Activated naive CD4-positive, alpha-beta T cell treated with anti-CD3 and anti-CD28 coated beads, Interleukin-2, amount 50 U/mL, for 24 hours (primary cell): ENCODE results near the gene EDEM1.

ENCODE experiments used
- H3K27ac Mint-ChIP-seq: one replicate; pipeline ENCODE4 v1.8.0; 2021; ENCODE audit warnings: mild to moderate bottlenecking, mixed read lengths
- H3K27me3 Mint-ChIP-seq: one replicate; pipeline ENCODE4 v1.8.0; 2021; ENCODE audit warnings: mixed read lengths
- H3K36me3 Mint-ChIP-seq: one replicate; pipeline ENCODE4 v1.8.0; 2021; ENCODE audit warnings: mixed read lengths
- H3K4me1 Mint-ChIP-seq: one replicate; pipeline ENCODE4 v1.8.0; 2021; ENCODE audit warnings: mixed read lengths
- H3K4me3 Mint-ChIP-seq: one replicate; pipeline ENCODE4 v1.8.0; 2021; ENCODE audit warnings: mild to moderate bottlenecking, mixed read lengths
- H3K9me3 Mint-ChIP-seq: one replicate; pipeline ENCODE4 v1.8.0; 2021; ENCODE audit warnings: mixed read lengths

The EDEM1 gene

DNA sequence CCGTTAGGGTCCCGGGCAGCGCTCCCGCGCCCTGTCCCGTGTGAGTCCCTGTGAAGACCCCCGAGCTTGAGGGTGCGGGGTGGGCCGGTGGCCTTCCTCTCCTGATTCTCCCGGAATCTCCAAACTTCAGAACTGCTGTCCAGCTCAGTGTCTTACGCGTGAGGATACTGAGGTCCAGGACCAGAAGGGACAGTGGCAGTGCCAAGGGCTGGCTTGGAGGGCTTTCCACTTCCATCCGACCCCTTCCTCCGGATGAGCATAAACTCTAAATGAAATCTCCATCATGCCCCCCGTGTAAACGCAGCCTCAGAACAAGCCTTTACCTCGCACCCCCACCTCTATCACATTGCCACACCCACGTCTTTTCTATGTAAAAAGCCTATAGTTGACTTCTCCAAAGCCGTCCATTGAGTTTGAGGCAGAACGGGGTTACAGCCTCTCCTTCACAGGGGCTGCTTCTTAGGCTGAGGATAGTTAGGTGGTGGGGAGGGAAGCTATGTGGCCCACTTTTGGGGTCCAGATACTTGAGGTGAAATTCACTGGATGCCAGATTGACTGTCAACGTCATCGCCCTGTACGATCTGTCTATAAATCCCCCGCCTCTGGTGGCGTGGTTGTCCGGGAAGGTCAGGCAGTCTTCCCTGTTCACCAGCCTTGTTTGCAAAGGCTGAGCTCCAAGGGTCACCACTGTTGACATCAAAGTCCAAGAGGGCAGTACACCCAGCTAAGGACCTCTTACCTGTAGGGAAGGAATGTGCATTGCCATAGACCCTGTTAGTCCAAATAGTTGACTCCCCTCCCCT lies 1.1 kb downstream of the EDEM1 start:
- peaks cover 43% of the 10 kb centered on the region for H3K4me1 Mint-ChIP-seq
- peak overlapping the region; percentile 96 for H3K4me3 Mint-ChIP-seq
- H3K27me3 Mint-ChIP-seq: no peaks in the 10 kb centered on the region
- no peaks in the 10 kb centered on the region for H3K9me3 Mint-ChIP-seq
- H3K27ac Mint-ChIP-seq: peak overlapping the region; percentile 99
- peaks cover 18% of the 10 kb centered on the region for H3K36me3 Mint-ChIP-seq

DNA sequence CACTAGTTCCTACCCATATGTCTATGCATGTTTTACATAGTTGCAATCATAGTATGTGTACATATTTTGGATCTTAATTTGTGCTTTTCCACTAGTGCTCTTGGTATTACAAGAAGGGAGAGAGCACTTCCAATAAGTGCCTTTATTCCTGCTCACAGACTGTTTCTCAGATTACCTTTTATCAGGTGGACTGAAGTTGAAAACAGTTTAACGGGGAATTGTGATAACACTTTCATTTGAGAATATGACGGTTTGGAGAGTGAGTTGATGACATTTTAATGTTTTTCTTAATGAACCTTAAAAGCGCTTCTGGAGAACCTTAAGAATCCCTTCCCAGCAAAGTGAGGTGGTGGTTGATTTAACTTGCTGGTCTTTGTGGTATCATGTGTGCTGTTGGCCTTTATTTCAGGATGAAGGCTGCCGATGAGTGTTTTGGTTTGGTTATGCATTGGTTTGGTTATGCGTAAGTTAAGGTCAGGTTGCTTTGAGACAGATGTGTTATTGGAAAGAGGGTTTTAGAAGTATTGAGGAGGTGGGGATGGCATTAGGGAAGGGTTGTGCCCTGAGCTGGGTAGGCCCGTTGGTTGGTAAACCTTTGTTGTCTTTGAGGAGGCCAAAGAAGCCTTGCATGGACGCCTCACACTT lies 2.8 kb downstream of the EDEM1 start:
- Mint-ChIP-seq H3K36me3 (peaks cover 26% of the 10 kb centered on the region), H3K4me1 (peaks cover 59% of the 10 kb centered on the region), H3K4me3 (peak overlapping the region; percentile 96), H3K27ac (peak overlapping the region; percentile 98), H3K27me3 (no peaks in the 10 kb centered on the region), H3K9me3 (no peaks in the 10 kb centered on the region)

DNA sequence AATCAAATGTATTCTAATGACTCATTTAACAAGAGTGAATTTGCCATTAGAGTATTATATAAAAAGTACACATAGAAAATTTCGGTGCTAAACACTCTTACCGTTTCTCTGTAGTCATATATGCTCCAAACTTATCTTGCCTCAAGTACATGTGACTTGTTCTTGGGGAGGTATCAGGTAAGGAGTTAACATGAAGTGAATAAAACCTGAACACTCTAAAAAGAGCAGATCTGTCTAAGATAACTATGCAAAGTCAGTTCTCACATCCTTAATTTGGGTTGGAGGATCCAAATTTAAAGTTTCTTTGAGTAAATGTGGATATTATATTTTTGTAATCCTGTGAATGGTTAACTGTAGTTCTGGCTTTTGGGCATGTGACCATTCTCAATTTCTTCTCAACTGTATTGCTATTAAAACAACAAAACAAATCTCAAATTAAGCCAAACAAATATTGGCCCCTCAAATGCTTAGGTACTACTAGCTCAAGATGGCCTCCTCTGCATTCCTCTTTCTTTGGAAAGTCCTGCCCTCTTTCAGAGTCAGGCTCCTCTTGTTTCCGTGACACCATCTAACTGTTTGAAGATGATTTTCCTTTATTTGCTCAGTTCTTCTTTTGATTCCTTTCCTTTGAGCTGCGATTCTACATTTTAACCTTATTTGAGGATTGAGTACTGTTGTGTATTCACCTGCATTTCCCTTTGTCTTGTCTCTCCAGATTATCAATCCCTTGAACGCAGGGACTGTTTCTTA lies 4.2 kb downstream of the EDEM1 start:
- H3K4me3 Mint-ChIP-seq: peak overlapping the region; percentile 86
- no peaks in the 10 kb centered on the region for H3K9me3 Mint-ChIP-seq
- H3K27ac Mint-ChIP-seq: peak overlapping the region; percentile 98
- H3K27me3 Mint-ChIP-seq: no peaks in the 10 kb centered on the region
- peaks cover 64% of the 10 kb centered on the region for H3K4me1 Mint-ChIP-seq
- peaks cover 28% of the 10 kb centered on the region for H3K36me3 Mint-ChIP-seq

DNA sequence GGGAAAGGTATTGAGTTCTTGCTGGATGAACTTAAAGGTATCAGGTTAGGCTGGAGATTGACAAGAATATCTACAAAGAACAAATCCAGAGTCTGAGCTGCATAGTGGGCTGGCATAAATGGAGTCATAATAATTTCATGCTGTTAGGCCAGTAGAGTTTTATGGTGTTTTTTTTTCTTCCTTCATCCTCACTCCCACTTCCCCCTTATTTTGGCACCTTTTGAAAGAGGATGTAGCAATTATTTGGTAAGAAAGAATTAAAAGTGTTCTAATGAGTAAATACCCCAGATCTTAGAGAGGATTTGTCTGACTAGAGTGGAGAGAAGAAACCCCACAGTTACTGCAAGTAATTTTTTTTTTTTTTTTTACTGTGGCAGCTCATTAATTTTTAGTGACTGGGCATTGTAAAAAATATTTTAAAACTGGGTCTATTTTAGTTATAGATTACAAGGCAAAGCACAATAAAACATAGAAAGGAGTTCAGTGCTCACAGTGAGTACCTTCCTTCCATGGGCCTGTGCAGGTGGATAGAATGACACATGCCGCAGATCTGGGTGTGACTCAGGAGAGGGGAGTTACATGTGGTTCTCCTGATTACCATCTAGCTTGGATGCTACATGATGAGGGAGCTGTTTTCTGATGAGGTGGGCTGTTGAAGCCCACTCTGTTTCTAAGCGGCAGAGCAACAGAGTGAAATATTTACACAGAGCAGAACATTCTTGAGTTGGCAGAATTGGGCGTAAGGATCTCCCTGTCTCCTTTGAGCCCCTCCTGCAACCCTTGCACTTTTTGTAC lies 5.3 kb downstream of the EDEM1 start:
- Mint-ChIP-seq H3K27me3 (no peaks in the 10 kb centered on the region), H3K36me3 (peaks cover 37% of the 10 kb centered on the region), H3K4me3 (peak overlapping the region; percentile 86), H3K4me1 (peaks cover 69% of the 10 kb centered on the region), H3K9me3 (no peaks in the 10 kb centered on the region), H3K27ac (peak overlapping the region; percentile 98)

DNA sequence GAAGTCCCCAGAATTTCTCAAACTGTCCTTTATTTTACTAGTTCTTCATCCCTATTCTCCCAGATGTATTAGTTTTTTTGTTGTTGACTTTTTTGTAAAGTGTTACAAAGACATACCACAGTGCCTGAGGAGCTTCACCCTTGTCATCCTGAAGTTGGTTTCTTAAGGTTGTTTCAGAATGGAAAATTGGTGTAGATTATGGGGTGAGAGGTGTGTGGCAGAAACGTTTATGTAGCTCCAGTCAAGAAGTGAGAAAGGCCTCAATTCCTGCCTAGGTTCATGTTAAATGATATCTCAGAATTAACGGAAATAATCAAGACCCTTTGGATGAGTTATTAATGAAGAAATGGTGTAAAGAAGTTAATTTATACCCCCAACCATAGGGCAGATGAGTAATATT lies 6.8 kb downstream of the EDEM1 start:
- Mint-ChIP-seq H3K27me3 (no peaks in the 10 kb centered on the region), H3K27ac (peak overlapping the region; percentile 94), H3K4me1 (peaks cover 85% of the 10 kb centered on the region), H3K9me3 (no peaks in the 10 kb centered on the region), H3K4me3 (peak overlapping the region; percentile 75), H3K36me3 (peaks cover 43% of the 10 kb centered on the region)

DNA sequence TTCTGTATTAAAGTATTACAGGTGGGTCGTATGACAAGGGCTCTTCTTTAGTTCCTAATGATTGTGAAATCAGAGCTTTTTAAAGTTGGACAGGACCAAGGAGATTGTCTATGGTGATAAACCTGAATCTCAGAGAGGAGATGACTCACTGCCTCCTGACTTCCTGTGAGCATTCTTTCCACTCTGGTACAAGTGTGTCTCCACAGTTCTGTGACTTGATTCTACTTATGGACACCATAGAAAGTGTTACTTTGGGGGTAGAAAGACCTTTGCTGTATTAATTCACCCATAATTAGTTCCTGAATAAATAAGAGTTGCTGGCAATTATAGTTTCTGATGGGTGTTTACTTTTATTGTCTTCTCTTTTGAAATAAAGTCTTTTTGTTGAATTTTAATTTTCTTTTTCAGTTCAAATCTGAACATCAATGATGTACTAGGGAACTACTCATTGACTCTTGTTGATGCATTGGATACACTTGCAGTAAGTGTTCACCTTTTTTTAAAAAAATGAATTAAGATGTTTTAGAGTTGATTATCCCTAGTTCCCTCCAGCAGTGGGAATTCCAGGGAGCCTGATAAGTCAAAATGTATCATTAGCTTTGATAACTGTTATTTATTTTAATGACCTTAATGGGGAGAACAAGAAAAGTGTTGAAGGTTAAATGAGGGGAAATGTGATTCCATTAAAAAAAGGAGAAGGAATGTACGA lies 7.4 kb downstream of the EDEM1 start:
- Mint-ChIP-seq H3K9me3 (no peaks in the 10 kb centered on the region), H3K36me3 (peaks cover 43% of the 10 kb centered on the region), H3K4me3 (peak overlapping the region; percentile 75), H3K27me3 (no peaks in the 10 kb centered on the region), H3K27ac (peak overlapping the region; percentile 94), H3K4me1 (peaks cover 89% of the 10 kb centered on the region)

DNA sequence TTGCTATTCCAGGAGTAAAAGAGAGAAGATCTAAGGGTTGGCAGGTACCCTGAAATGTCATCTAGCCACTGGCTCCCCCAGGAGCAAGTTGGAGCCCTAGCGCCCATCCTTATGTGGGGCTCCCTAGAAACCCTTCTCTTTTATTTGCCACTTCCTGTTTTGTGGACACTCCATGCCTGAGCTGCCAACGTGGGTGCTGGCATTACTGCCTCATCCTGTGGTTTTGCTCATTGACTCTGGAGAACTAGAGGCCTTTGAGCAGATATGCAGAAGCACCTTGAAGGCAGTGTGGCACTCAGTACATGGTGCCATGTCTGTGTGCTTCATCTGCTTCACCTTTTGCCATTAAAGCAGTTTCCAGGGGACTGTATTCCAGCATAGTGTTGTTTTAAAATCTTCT lies 8.1 kb downstream of the EDEM1 start:
- peaks cover 88% of the 10 kb centered on the region for H3K4me1 Mint-ChIP-seq
- no peaks in the 10 kb centered on the region for H3K9me3 Mint-ChIP-seq
- H3K36me3 Mint-ChIP-seq: peaks cover 41% of the 10 kb centered on the region
- no peaks in the 10 kb centered on the region for H3K27me3 Mint-ChIP-seq
- peak overlapping the region; percentile 75 for H3K4me3 Mint-ChIP-seq
- peak overlapping the region; percentile 94 for H3K27ac Mint-ChIP-seq

DNA sequence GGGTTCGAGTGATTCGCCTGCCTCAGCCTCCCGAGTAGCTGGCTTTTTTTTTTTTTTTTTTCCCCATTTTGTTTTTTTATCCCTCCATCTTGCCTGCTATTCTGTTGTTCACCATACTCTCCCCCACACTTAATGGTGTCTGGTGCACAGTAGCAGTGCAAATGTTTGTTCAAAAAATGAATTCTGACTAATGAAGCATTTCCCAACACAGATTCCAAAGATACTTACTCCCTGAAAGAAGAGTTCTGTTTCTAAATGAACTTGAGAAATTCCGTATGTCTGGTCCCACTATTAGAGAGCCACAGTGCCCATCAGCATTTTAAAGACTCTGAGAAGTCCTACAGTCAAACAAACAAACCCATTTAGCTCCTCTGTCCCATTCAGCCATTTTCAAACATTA lies 9.5 kb downstream of the EDEM1 start:
- Mint-ChIP-seq H3K9me3 (no peaks in the 10 kb centered on the region), H3K27ac (peak overlapping the region; percentile 94), H3K4me1 (peaks cover 87% of the 10 kb centered on the region), H3K36me3 (peaks cover 39% of the 10 kb centered on the region), H3K4me3 (peak overlapping the region; percentile 67), H3K27me3 (no peaks in the 10 kb centered on the region)

DNA sequence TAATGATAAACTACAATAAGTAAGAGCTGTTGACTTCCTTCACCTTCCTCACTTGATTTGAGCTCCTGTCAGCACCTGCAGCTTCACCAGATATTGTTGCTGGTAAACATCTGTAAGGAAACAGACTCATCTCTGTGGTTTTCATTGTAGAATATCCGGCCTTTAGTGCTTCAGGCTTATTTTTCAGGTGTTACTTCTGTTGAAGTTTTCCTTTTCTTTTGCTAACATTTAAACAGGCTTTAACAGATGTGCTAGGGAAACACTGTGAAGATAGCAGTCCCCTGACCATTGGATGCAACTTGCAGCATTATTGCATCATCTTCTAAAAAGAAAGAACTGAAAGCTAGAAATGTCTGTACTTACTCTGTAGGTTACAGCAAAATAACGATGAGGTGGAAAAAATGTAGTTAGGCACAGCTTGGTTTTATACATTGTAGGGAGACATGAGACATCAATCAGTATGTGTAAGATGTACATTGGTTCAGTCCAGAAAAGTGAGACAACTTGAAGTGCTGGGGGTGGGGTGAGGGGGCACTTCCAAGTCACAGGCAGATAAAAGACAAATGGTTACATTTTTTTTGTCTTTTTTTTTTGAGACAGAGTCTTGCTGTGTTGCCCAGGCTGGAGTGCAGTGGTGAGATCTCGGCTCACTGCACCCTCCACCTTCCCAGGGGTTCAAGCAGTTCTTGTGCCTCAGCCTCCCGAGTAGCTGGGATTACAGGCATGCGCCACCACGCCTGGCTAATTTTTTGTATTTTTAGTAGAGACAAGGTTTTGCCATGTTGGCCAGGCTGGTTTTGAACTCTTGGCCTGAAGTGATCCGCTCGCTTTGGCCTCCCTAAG lies 10.2 kb downstream of the EDEM1 start:
- H3K27me3 Mint-ChIP-seq: no peaks in the 10 kb centered on the region
- peaks cover 33% of the 10 kb centered on the region for H3K36me3 Mint-ChIP-seq
- peak overlapping the region; percentile 94 for H3K27ac Mint-ChIP-seq
- peaks cover 83% of the 10 kb centered on the region for H3K4me1 Mint-ChIP-seq
- H3K9me3 Mint-ChIP-seq: no peaks in the 10 kb centered on the region
- H3K4me3 Mint-ChIP-seq: peak overlapping the region; percentile 67

DNA sequence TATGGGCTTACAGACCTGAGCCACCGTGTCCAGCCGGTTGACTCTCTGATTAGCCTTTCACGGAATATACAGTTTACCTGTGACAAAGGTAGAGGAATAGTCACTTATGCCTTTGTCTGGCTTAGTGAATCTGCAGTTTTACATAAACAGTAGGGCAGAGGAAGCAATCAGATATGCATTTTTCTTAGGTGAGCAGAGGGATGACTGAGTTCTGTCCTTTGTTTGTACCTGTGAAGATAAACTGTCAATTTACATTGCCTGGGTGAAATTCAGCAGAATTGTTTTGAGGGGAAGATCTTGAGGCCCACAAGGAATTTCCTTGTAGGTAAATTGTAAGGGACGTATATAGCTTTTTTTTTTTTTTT lies 10.8 kb downstream of the EDEM1 start:
- Mint-ChIP-seq H3K4me1 (peaks cover 78% of the 10 kb centered on the region), H3K27ac (peak overlapping the region; percentile 94), H3K36me3 (peaks cover 31% of the 10 kb centered on the region), H3K27me3 (no peaks in the 10 kb centered on the region), H3K9me3 (no peaks in the 10 kb centered on the region), H3K4me3 (peak overlapping the region; percentile 63)

DNA sequence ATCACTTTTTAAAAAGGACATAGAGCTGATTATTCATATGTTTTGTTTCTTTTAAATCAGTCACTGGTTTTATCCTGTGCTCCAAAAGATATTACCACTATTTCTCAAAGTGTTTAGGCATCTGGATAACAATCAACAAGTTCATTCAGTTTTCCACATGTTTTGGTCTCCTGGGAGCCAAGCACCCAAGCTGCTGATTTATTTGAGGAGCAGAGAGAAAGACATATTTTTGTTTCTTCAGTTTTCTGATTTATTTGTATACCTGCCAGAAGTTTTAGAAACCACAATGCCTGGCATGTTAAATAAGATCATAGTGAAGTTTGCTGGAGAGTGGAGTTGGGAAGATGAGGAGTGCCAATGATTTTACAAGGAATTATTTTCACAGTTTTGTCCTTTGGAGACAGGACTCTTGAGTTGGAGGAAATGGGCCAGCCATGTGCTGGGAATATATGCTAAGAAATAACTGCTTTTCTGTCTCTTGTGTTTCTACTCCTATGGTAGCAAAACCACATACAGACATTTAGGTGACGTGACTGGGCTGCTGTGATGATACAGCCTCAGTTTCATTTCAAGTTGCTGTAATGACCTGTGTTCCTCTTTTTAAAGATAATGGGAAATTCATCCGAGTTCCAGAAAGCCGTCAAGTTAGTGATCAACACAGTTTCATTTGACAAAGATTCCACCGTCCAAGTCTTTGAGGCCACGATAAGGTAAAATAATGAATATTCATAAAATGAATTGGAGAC lies 11.7 kb downstream of the EDEM1 start:
- H3K4me1 Mint-ChIP-seq: peaks cover 73% of the 10 kb centered on the region
- no peaks in the 10 kb centered on the region for H3K9me3 Mint-ChIP-seq
- H3K4me3 Mint-ChIP-seq: peak overlapping the region; percentile 63
- no peaks in the 10 kb centered on the region for H3K27me3 Mint-ChIP-seq
- H3K27ac Mint-ChIP-seq: peak overlapping the region; percentile 94
- H3K36me3 Mint-ChIP-seq: peaks cover 30% of the 10 kb centered on the region

DNA sequence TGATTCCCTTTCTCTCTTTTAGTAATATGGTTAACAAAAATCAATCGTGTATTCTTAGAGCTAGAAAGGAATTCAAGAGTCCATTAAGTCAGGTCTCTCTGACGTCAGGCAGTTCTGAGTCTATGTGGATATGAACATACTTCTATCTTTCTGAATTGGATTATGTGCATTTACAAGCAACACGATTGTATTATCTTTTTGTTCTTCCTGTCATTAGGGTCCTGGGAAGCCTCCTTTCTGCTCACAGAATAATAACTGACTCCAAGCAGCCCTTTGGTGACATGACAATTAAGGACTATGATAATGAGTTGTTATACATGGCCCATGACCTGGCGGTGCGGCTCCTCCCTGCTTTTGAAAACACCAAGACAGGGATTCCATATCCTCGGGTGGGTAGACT lies 14.0 kb downstream of the EDEM1 start:
- H3K36me3 Mint-ChIP-seq: peaks cover 36% of the 10 kb centered on the region
- H3K27ac Mint-ChIP-seq: peak overlapping the region; percentile 80
- no peaks in the 10 kb centered on the region for H3K9me3 Mint-ChIP-seq
- H3K27me3 Mint-ChIP-seq: no peaks in the 10 kb centered on the region
- H3K4me1 Mint-ChIP-seq: peaks cover 63% of the 10 kb centered on the region
- H3K4me3 Mint-ChIP-seq: no peak overlapping the region

DNA sequence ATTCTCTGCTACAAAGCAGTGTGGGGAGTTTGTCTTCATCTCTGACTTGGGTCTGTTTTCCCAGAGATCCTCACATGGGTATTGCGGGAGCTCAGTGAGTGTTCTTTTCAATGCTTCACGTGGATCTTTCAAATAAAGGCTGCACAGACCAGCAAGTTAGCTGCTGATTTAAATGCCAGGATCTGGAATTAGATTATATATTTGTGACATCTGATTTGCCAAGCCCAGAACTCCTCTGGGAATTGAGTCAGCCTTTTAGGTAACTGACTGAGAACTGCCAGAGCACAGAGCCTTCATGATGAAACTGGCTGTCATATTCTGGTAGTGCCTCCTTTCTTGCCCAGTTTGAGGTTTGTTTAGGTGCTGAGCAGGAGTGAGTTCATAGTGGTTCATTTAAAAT lies 14.7 kb downstream of the EDEM1 start:
- Mint-ChIP-seq H3K27me3 (no peaks in the 10 kb centered on the region), H3K36me3 (peaks cover 33% of the 10 kb centered on the region), H3K4me3 (no peak overlapping the region), H3K27ac (peak overlapping the region; percentile 55), H3K4me1 (peaks cover 57% of the 10 kb centered on the region), H3K9me3 (no peaks in the 10 kb centered on the region)
